ENCODE results near the gene HBA1. TPM values are rescaled to one million over a fixed set of nuclear protein-coding genes. Genes with fewer than 3 reads are reported as not detected.

The HBA1 gene
- total and polyA plus RNA-seq, 8 donors: 0.85 to 51.7 (median 3.4) TPM

- FAIRE-seq: no peak
- no peaks in the 10 kb centered on the region for H3K36me3 ChIP-seq
- H3K4me3 ChIP-seq: peak within 1 kb of the TSS in 2 of 4 donors; percentile 2 to 19
- H3K4me1 ChIP-seq: peaks cover 0 to 14% (median 12%) of the 10 kb centered on the region in 3 donors
- no peaks in the 10 kb centered on the region for H3K9me3 ChIP-seq
- TF ChIP-seq CTCF (IDR thresholded peaks at IDR 0.05): no peak
- peak in 2 of 4 donors; percentile 4 to 29 for ATAC-seq
- 2 to 3% methylated on average over 71 to 75 of the region's 75 CpGs for WGBS, 2 donors
- no peak for DNase-seq
- intact Hi-C loops (cut with DNase I): no loop called here
- no peak within 1 kb of the TSS for H3K27ac ChIP-seq
- peaks cover 0 to 35% (median 9%) of the 10 kb centered on the region in 4 donors for H3K27me3 ChIP-seq
These were observed 10.7 kb upstream of the HBA1 start, which contains the start of gene HBM for GRCh38 chr16:165539-166374. HBM (plus strand) TSS chr16:165978; CDS start chr16:165998, 20 bp downstream.

- peaks cover 0 to 42% (median 11%) of the 10 kb centered on the region in 4 donors for H3K27me3 ChIP-seq
- DNase-seq (no peak), ATAC-seq (peak in 1 of 4 donors; percentile 33), FAIRE-seq (no peak)
- H3K4me3 ChIP-seq: peak overlapping the region in 2 of 4 donors; percentile 2 to 19
- no peaks in the 10 kb centered on the region for H3K36me3 ChIP-seq
- no peak overlapping the region for H3K27ac ChIP-seq
- intact Hi-C loops (cut with DNase I): no loop called here
- 4 to 5% methylated on average over 45 of the region's 45 CpGs for WGBS, 2 donors
- H3K9me3 ChIP-seq: no peaks in the 10 kb centered on the region
- H3K4me1 ChIP-seq: peaks cover 0 to 14% (median 12%) of the 10 kb centered on the region in 3 donors
- TF ChIP-seq CTCF (IDR thresholded peaks at IDR 0.05): no peak
These were observed 9.9 kb upstream of the HBA1 start for GRCh38 chr16:166375-167121.

- ATAC-seq (no peak), FAIRE-seq (no peak), DNase-seq (no peak)
- H3K9me3 ChIP-seq: no peaks in the 10 kb centered on the region
- intact Hi-C loops (cut with DNase I): no loop called here
- no peak for TF ChIP-seq CTCF (IDR thresholded peaks at IDR 0.05)
- H3K27me3 ChIP-seq: peaks cover 0 to 45% (median 11%) of the 10 kb centered on the region in 4 donors
- H3K4me1 ChIP-seq: peaks cover 0 to 14% (median 12%) of the 10 kb centered on the region in 3 donors
- H3K27ac ChIP-seq: no peak overlapping the region
- no peak overlapping the region for H3K4me3 ChIP-seq
- WGBS, 2 donors: 10 to 13% methylated on average over 11 of the region's 11 CpGs
- H3K36me3 ChIP-seq: no peaks in the 10 kb centered on the region
These were observed 9.3 kb upstream of the HBA1 start for GRCh38 chr16:167122-167690.

GRCh38 chr16:168424-168823 is 8.1 kb upstream of the HBA1 start:
- H3K27ac ChIP-seq: no peak overlapping the region
- H3K4me1 ChIP-seq: peaks cover 0 to 14% (median 12%) of the 10 kb centered on the region in 3 donors
- no peak for DNase-seq
- H3K27me3 ChIP-seq: peaks cover 0 to 45% (median 11%) of the 10 kb centered on the region in 4 donors
- intact Hi-C loops (cut with DNase I): no loop called here
- no peak for ATAC-seq
- 42 to 52% methylated on average over 6 of the region's 6 CpGs for WGBS, 2 donors
- H3K36me3 ChIP-seq: no peaks in the 10 kb centered on the region
- no peak for FAIRE-seq
- H3K9me3 ChIP-seq: no peaks in the 10 kb centered on the region
- no peak for TF ChIP-seq CTCF (IDR thresholded peaks at IDR 0.05)
- no peak overlapping the region for H3K4me3 ChIP-seq
